Ecto neural progenitor cell (in vitro differentiated cells): Measurements from ENCODE around the gene CD300A.
"Not testable (repeated sequence)": the region's sequence is repeated elsewhere in the genome, so short reads cannot be mapped to it uniquely, and the experiment has no call there.

ENCODE experiments used
- DNase-seq: peaks from one replicate; pipeline ENCODE4 v3.0.0-alpha.2; 2018; ENCODE audit warnings: low spot score

The CD300A gene

GRCh38 chr17:74478420-74479100, 12.1 kb downstream of the CD300A start:
- no peak for DNase-seq

- DNase-seq, result no peak
Measured at GRCh38 chr17:74480290-74480689, 13.9 kb downstream of the CD300A start.

- DNase-seq, result no peak
Measured at GRCh38 chr17:74481621-74482020, 15.2 kb downstream of the CD300A start.

GRCh38 chr17:74484066-74484465, 17.6 kb downstream of the CD300A start:
- no peak for DNase-seq

- no peak for DNase-seq
Measured at GRCh38 chr17:74485022-74485743, 18.7 kb downstream of the CD300A start.

GRCh38 chr17:74485841-74486240, 19.4 kb downstream of the CD300A start:
- DNase-seq, result no peak

DNA sequence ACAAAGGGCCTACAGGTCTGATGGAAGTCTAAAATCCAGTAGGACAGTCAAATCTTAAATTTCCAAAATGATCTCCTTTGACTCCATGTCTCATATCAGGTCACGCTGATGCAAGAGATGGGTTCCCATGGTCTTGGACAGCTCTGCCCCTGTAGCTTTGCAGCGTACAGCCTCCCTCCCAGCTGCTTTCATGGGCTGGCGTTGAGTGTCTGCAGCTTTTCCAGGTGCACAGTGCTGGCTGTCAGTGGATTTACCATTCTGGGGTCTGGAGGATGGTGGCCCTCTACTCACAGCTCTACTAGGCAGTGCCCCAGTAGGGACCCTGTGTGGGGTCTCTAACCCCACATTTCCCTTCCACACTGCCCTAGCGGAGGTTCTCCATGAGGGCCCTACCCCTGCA, 21.8 kb downstream of the CD300A start:
- DNase-seq, result not testable (repeated sequence)

- peak; percentile 26 for DNase-seq
Measured at GRCh38 chr17:74490716-74491115, 24.3 kb downstream of the CD300A start.

- DNase-seq, result no peak
Measured at GRCh38 chr17:74491626-74492025, 25.2 kb downstream of the CD300A start.

DNA sequence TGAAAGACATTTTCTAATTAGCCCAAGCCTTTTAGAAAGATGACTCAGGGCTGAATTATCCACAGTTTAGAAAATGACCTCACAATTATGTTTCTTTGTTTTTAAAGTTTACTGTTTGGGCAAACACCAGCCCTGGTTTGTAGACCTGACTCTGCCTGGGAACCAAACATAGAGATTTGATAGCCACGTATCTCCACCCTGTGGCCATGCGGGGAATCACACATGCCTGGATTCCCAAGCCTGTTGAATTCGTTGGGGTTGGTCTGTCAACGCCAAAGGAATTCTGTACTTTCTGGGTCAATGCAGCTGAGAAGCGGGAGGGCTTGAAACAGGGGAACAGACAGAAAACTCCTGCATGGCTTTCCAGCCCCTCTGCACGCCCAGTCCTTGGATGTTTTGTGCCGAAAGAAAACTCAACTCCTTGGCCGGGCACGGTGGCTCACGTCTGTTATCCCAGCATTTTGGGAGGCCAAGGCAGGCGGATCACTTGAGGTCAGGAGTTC, 26.9 kb downstream of the CD300A start:
- peak; percentile 89 for DNase-seq

DNA sequence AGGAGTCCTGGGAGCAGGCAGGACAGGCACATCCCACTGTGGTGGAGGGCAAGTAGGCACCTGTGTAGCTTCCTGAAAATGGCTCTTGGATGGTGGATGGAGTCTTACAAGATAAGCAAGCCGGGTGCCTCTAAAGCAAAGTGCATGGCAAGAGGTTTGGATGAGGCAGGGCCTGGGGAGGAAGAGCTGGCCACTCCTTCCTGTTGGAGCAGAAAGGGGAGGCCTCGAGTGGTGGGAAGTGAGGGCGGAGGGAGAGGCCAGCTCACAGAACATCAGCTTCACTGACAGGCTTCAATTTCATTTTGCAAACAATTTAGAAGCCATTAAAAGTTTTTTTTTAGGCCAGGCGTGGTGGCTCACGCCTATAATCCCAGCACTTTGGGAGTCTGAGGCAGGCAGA, 31.0 kb downstream of the CD300A start:
- DNase-seq, result peak; percentile 35

DNA sequence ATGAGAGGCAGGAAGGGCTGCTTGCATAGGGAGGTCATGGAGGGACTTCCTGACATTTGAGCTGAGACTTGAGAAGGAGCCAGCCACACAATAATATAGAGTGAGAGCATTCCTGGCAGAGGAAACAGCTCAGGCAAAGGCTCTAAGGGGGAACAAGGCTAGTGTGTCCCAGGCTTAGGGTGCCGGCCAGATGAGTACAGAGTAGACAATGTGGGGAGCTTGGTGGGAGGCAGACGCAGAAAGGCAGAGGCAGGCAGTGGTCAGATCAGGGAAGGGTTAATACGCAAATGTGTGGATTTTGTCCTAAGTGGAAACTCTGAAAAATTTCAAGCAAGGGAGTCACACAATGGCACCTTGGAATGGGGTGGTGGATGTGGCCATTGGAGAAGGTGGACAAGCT, 33.6 kb downstream of the CD300A start:
- DNase-seq, result peak; percentile 32

- DNase-seq, result peak; percentile 11
Measured at GRCh38 chr17:74502861-74503260, 36.4 kb downstream of the CD300A start.

GRCh38 chr17:74503949-74504348, 37.5 kb downstream of the CD300A start:
- DNase-seq, result peak; percentile 2

- no peak for DNase-seq
Measured at GRCh38 chr17:74508156-74508555, 41.7 kb downstream of the CD300A start.

DNA sequence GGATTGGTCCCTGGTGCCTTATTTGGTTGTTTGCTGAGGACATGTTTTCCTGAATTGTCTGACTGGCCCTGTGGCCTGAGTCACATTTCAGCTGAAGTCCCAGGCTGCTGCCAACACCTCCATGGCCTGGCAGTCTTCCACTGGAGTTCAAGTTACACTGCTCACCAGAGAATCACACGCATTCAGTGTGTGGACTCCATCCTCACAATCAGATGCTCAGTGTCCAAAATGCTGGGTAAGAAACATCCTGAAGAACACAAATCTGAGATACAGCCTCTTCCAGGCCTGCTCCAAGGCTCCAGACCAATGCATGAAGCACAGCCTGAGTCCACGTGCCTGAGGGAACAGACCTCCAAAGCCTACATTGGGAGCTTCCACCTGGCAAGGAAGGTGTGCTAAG, 45.6 kb downstream of the CD300A start:
- no peak for DNase-seq

DNA sequence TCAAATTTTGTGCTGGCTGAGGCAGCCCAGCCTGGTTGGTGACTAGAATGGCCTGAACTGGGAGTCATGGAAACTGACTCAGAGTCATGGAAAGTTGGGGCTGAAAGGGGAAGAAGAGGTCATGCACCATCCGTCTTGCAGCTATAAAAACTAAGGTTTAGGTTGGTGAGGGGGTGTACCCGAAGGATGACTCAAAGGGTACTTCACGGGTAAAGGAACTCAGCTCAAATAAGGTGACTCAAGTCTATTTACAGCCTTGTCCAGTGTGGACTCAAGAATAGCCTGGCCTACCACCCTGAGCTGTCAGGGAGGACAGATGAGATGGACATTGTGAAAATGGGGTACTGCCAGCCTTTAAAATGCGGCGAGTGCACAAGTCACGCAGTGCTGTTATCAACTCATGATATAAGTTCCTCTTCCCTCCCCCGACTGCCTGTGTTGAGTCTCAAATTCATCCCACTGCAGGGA, 46.2 kb downstream of the CD300A start:
- no peak for DNase-seq

DNA sequence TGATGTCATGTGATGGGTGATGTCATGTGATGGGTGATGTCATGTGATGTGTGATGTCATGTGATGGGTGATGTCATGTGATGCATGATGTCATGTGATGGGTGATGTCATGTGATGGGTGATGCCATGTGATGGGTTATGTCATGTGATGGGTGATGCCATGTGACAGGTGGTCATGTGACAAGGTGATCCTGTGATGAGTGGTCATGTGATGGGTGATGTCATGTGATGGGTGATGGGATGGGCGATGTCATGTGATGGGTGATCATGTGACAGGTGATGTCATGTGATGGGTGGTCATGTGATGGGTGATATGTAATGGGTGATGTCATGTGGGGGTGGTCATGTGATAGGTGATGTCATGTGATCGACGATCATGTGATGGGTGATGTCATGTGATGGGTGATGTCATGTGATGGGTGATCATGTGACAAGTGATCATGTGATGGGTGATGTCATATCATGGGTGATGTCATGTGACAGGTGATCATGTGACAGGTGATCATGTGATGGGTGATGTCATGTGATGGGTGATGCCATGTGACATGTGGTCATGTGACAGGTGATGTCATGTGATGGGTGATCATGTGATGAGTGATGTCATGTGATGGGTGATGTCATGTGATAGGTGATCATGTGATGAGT, 47.7 kb downstream of the CD300A start:
- DNase-seq, result no peak

GRCh38 chr17:74514632-74515334, 48.3 kb downstream of the CD300A start:
- DNase-seq, result no peak

DNA sequence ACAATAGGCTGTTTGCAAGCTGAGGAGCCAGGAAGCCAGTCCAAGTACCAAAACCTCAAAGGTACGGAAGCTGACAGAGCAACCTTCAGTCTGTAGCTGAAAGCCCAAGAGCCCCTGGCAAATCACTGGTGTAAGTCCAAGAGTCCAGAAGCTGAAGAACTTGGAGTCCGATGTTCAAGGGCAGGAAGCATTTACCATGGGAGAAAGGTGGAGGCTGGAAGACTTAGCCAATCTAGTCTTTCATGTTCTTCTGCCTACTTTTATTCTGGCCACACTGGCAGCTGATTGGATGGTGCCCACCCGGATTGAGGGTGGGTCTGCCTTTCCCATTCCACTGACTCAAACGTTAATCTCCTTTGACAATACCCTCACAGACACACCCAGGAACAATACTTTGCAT, 49.5 kb downstream of the CD300A start:
- DNase-seq, result no peak

GRCh38 chr17:74516561-74517328, 50.3 kb downstream of the CD300A start:
- no peak for DNase-seq
